GM13977 (cell line): ENCODE data around the gene SEC14L1.

Experiments
- DNase-seq: peaks from one replicate; pipeline ENCODE4 v3.0.0; 2012; ENCODE audit warnings: low spot score
- CTCF ChIP-seq: IDR thresholded peaks from 2 replicates; pipeline ENCODE4 v1.5.1; 2012; ENCODE audit warnings: mild to moderate bottlenecking, control low read depth; ENCODE audit not compliant: insufficient read depth; ENCODE audit errors: extremely low read depth, missing control alignments
- in situ Hi-C: fragments of 300-500 bp; cut with MboI; formaldehyde crosslinking; loops from one replicate; pipeline ENCODE4 v1.12.0; 2022; ENCODE audit warnings: low sequenced_read_pairs, low pct_unique_long_range_greater_than_20kb, mixed read lengths, inconsistent platforms; ENCODE audit not compliant: unreplicated experiment

SEC14L1 gene

GRCh38 chr17:77140878-77141767 lies at the start of gene SEC14L1:
Gene SEC14L1, plus strand, starts transcription at chr17:77140969. Its CDS starts 2,628 bp downstream, at chr17:77143597.
- no peak for TF ChIP-seq CTCF
- in situ Hi-C loops: no loop called here
- DNase-seq: peak; percentile 35

GRCh38 chr17:77092025-77092424 lies 48.7 kb upstream of the SEC14L1 start:
- no peak for DNase-seq
- in situ Hi-C loops: loop anchor here (10.0 kb wide), 1 partner anchor 153 kb away; no protein-coding TSS in a partner anchor
- no peak for TF ChIP-seq CTCF

GRCh38 chr17:77095461-77095860 lies 45.3 kb upstream of the SEC14L1 start:
- DNase-seq: no peak
- in situ Hi-C loops: loop anchor here (10.0 kb wide), 1 partner anchor 149 kb away; no protein-coding TSS in a partner anchor
- TF ChIP-seq CTCF: no peak

- peak; percentile 52 for DNase-seq
- in situ Hi-C loops: loop anchor here (10.0 kb wide), 1 partner anchor 148 kb away; no protein-coding TSS in a partner anchor
- peak; percentile 55 for TF ChIP-seq CTCF
These were observed 44.1 kb upstream of the SEC14L1 start for GRCh38 chr17:77096570-77097214.

GRCh38 chr17:77097631-77098180 lies 43.1 kb upstream of the SEC14L1 start:
- no peak for DNase-seq
- in situ Hi-C loops: loop anchor here (10.0 kb wide), 1 partner anchor 147 kb away; no protein-coding TSS in a partner anchor
- TF ChIP-seq CTCF: no peak

- in situ Hi-C loops: loop anchor here (10.0 kb wide), 1 partner anchor 146 kb away; no protein-coding TSS in a partner anchor
- no peak for DNase-seq
- no peak for TF ChIP-seq CTCF
These were observed 41.8 kb upstream of the SEC14L1 start for GRCh38 chr17:77098884-77099545.
